ENCODE data around the gene OR7A5. TPM values are rescaled to one million over a fixed set of nuclear protein-coding genes. Genes with fewer than 3 reads are reported as not detected.

Gene OR7A5
- not detected in 2 replicates for total RNA-seq (2014; rRNA removed; shearing (Covaris generic))

GRCh38 chr19:14835011-14835410, at the start of gene OR7A5, which contains the start of gene OR7C1:
Gene OR7A5 (minus strand): TSS chr19:14835185. CDS start chr19:14828241, 6,944 bp downstream.
Gene OR7C1 (minus strand): TSS chr19:14835185. CDS start chr19:14800136, 35,049 bp downstream.
- H3K27ac ChIP-seq = no peak within 1 kb of the TSS
- H3K9me3 ChIP-seq (replicated peaks) = no peaks in the 10 kb centered on the region
- DNase-seq (ENCODE audit: low read depth in 1 of 2, low spot score in 2 of 2) = no peak
- 0 out of 2 replicates have a peak, but pooled peaks cover 4% of the 10 kb centered on the region for H3K27me3 ChIP-seq (replicated peaks)
- no peaks in the 10 kb centered on the region for H3K4me1 ChIP-seq (replicated peaks)
- no peaks in the 10 kb centered on the region for H3K36me3 ChIP-seq
- no peak within 1 kb of the TSS for H3K4me3 ChIP-seq

- DNase-seq (ENCODE audit: low read depth in 1 of 2, low spot score in 2 of 2) = no peak
- H3K9me3 ChIP-seq (replicated peaks) = no peaks in the 10 kb centered on the region
- H3K4me1 ChIP-seq (replicated peaks) = no peaks in the 10 kb centered on the region
- H3K27ac ChIP-seq = no peak overlapping the region
- H3K36me3 ChIP-seq = no peaks in the 10 kb centered on the region
- H3K27me3 ChIP-seq (replicated peaks) = peaks cover 9% of the 10 kb centered on the region
- H3K4me3 ChIP-seq = no peak overlapping the region
These were observed 36.7 kb upstream of the OR7A5 start for GRCh38 chr19:14871619-14872230.

GRCh38 chr19:14868497-14868896, 33.5 kb upstream of the OR7A5 start:
- Histone ChIP-seq H3K27ac (no peak overlapping the region), H3K4me3 (no peak overlapping the region), H3K9me3 (replicated peaks) (no peaks in the 10 kb centered on the region), H3K36me3 (no peaks in the 10 kb centered on the region), H3K4me1 (replicated peaks) (no peaks in the 10 kb centered on the region), H3K27me3 (replicated peaks) (peaks cover 11% of the 10 kb centered on the region)
- DNase-seq (ENCODE audit: low read depth in 1 of 2, low spot score in 2 of 2) = no peak

GRCh38 chr19:14848822-14849221, 13.8 kb upstream of the OR7A5 start, which contains the start of gene OR7A10:
Gene OR7A10 (minus strand): TSS chr19:14848922. CDS start chr19:14841877, 7,045 bp downstream.
- 0 out of 2 replicates have a peak, but pooled peaks cover 4% of the 10 kb centered on the region for H3K27me3 ChIP-seq (replicated peaks)
- H3K4me1 ChIP-seq (replicated peaks) = no peaks in the 10 kb centered on the region
- no peaks in the 10 kb centered on the region for H3K9me3 ChIP-seq (replicated peaks)
- H3K4me3 ChIP-seq = no peak within 1 kb of the TSS
- H3K27ac ChIP-seq = no peak within 1 kb of the TSS
- no peak for DNase-seq (ENCODE audit: low read depth in 1 of 2, low spot score in 2 of 2)
- no peaks in the 10 kb centered on the region for H3K36me3 ChIP-seq

GRCh38 chr19:14843578-14843977, 8.6 kb upstream of the OR7A5 start:
- H3K27me3 ChIP-seq (replicated peaks) = 0 out of 2 replicates have a peak, but pooled peaks cover 1% of the 10 kb centered on the region
- no peak overlapping the region for H3K4me3 ChIP-seq
- H3K9me3 ChIP-seq (replicated peaks) = no peaks in the 10 kb centered on the region
- no peaks in the 10 kb centered on the region for H3K36me3 ChIP-seq
- no peak for DNase-seq (ENCODE audit: low read depth in 1 of 2, low spot score in 2 of 2)
- no peak overlapping the region for H3K27ac ChIP-seq
- H3K4me1 ChIP-seq (replicated peaks) = no peaks in the 10 kb centered on the region

- Histone ChIP-seq H3K27ac (no peak overlapping the region), H3K4me1 (replicated peaks) (no peaks in the 10 kb centered on the region), H3K27me3 (replicated peaks) (no peaks in the 10 kb centered on the region), H3K4me3 (no peak overlapping the region), H3K36me3 (no peaks in the 10 kb centered on the region), H3K9me3 (replicated peaks) (no peaks in the 10 kb centered on the region)
- no peak for DNase-seq (ENCODE audit: low read depth in 1 of 2, low spot score in 2 of 2)
These were observed 8.2 kb upstream of the OR7A5 start for GRCh38 chr19:14843169-14843568.

GRCh38 chr19:14840206-14840605, 5.2 kb upstream of the OR7A5 start:
- no peak overlapping the region for H3K27ac ChIP-seq
- 0 out of 2 replicates have a peak, but pooled peaks cover 4% of the 10 kb centered on the region for H3K27me3 ChIP-seq (replicated peaks)
- no peak overlapping the region for H3K4me3 ChIP-seq
- no peaks in the 10 kb centered on the region for H3K4me1 ChIP-seq (replicated peaks)
- DNase-seq (ENCODE audit: low read depth in 1 of 2, low spot score in 2 of 2) = no peak
- no peaks in the 10 kb centered on the region for H3K9me3 ChIP-seq (replicated peaks)
- H3K36me3 ChIP-seq = no peaks in the 10 kb centered on the region

GRCh38 chr19:14837391-14837790, 2.4 kb upstream of the OR7A5 start:
- H3K36me3 ChIP-seq = no peaks in the 10 kb centered on the region
- no peak for DNase-seq (ENCODE audit: low read depth in 1 of 2, low spot score in 2 of 2)
- H3K27me3 ChIP-seq (replicated peaks) = 0 out of 2 replicates have a peak, but pooled peaks cover 4% of the 10 kb centered on the region
- no peaks in the 10 kb centered on the region for H3K4me1 ChIP-seq (replicated peaks)
- no peaks in the 10 kb centered on the region for H3K9me3 ChIP-seq (replicated peaks)
- no peak overlapping the region for H3K27ac ChIP-seq
- no peak overlapping the region for H3K4me3 ChIP-seq

- Histone ChIP-seq H3K4me1 (replicated peaks) (no peaks in the 10 kb centered on the region), H3K4me3 (no peak overlapping the region), H3K9me3 (replicated peaks) (no peaks in the 10 kb centered on the region), H3K27ac (no peak overlapping the region), H3K27me3 (replicated peaks) (0 out of 2 replicates have a peak, but pooled peaks cover 3% of the 10 kb centered on the region), H3K36me3 (no peaks in the 10 kb centered on the region)
- DNase-seq (ENCODE audit: low read depth in 1 of 2, low spot score in 2 of 2) = no peak
These were observed 4.3 kb downstream of the OR7A5 start for GRCh38 chr19:14830702-14831101.

- Histone ChIP-seq H3K36me3 (no peaks in the 10 kb centered on the region), H3K4me1 (replicated peaks) (no peaks in the 10 kb centered on the region), H3K27ac (no peak overlapping the region), H3K27me3 (replicated peaks) (peaks cover 9% of the 10 kb centered on the region; the same call in 1 of the 2 replicates), H3K4me3 (no peak overlapping the region), H3K9me3 (replicated peaks) (no peaks in the 10 kb centered on the region)
- DNase-seq (ENCODE audit: low read depth in 1 of 2, low spot score in 2 of 2) = no peak
These were observed 9.0 kb downstream of the OR7A5 start for GRCh38 chr19:14826006-14826405.

- H3K4me1 ChIP-seq (replicated peaks) = no peaks in the 10 kb centered on the region
- H3K36me3 ChIP-seq = no peaks in the 10 kb centered on the region
- H3K27ac ChIP-seq = no peak overlapping the region
- H3K27me3 ChIP-seq (replicated peaks) = peaks cover 12% of the 10 kb centered on the region; the same call in 1 of the 2 replicates
- no peak overlapping the region for H3K4me3 ChIP-seq
- H3K9me3 ChIP-seq (replicated peaks) = no peaks in the 10 kb centered on the region
- no peak for DNase-seq (ENCODE audit: low read depth in 1 of 2, low spot score in 2 of 2)
These were observed 13.0 kb downstream of the OR7A5 start for GRCh38 chr19:14821937-14822336.

GRCh38 chr19:14818588-14818987, 16.4 kb downstream of the OR7A5 start:
- no peaks in the 10 kb centered on the region for H3K36me3 ChIP-seq
- 0 out of 2 replicates have a peak, but pooled peaks cover 6% of the 10 kb centered on the region for H3K27me3 ChIP-seq (replicated peaks)
- H3K4me3 ChIP-seq = no peak overlapping the region
- H3K4me1 ChIP-seq (replicated peaks) = no peaks in the 10 kb centered on the region
- H3K9me3 ChIP-seq (replicated peaks) = no peaks in the 10 kb centered on the region
- DNase-seq (ENCODE audit: low read depth in 1 of 2, low spot score in 2 of 2) = no peak
- no peak overlapping the region for H3K27ac ChIP-seq

GRCh38 chr19:14817052-14817451, 17.9 kb downstream of the OR7A5 start:
- no peak for DNase-seq (ENCODE audit: low read depth in 1 of 2, low spot score in 2 of 2)
- Histone ChIP-seq H3K27me3 (replicated peaks) (0 out of 2 replicates have a peak, but pooled peaks cover 6% of the 10 kb centered on the region), H3K36me3 (no peaks in the 10 kb centered on the region), H3K4me3 (no peak overlapping the region), H3K27ac (no peak overlapping the region), H3K9me3 (replicated peaks) (no peaks in the 10 kb centered on the region), H3K4me1 (replicated peaks) (no peaks in the 10 kb centered on the region)

GRCh38 chr19:14814982-14815652, 19.9 kb downstream of the OR7A5 start:
- peaks cover 14% of the 10 kb centered on the region for H3K27me3 ChIP-seq (replicated peaks)
- no peak overlapping the region for H3K4me3 ChIP-seq
- no peak overlapping the region for H3K27ac ChIP-seq
- H3K9me3 ChIP-seq (replicated peaks) = no peaks in the 10 kb centered on the region
- H3K36me3 ChIP-seq = no peaks in the 10 kb centered on the region
- no peak for DNase-seq (ENCODE audit: low read depth in 1 of 2, low spot score in 2 of 2)
- no peaks in the 10 kb centered on the region for H3K4me1 ChIP-seq (replicated peaks)

All from SJSA1 (cell line).